GM10248 (cell line): ENCODE data around the gene AGO3.
"Not testable (repeated sequence)": the region's sequence is repeated elsewhere in the genome, so short reads cannot be mapped to it uniquely, and the experiment has no call there.

Source experiments
- CTCF ChIA-PET: fragments of 300-600 bp; sonication (Branson Sonifier 250); formaldehyde crosslinking; extraction: SDS; loops from one replicate; lab custom pipeline; 2021; ENCODE audit warnings: antibody characterized with exemption; lab: Yijun Ruan, JAX
- POLR2A ChIA-PET: fragments of 350-650 bp; sonication (Branson Sonifier 250); formaldehyde crosslinking; extraction: SDS; loops from one replicate; lab custom pipeline; 2020; ENCODE audit warnings: antibody characterized with exemption; lab: Yijun Ruan, JAX
- DNase-seq: peaks from one replicate; pipeline ENCODE4 v3.0.0; 2012; ENCODE audit errors: extremely low spot score
- CTCF ChIP-seq: IDR thresholded peaks from 2 replicates; pipeline ENCODE4 v1.5.1; 2012; ENCODE audit warnings: mild to moderate bottlenecking, low read depth; ENCODE audit errors: extremely low read depth, missing control alignments, control extremely low read depth

AGO3 gene

GRCh38 chr1:35968396-35968795, 37.5 kb downstream of the AGO3 start:
- TF ChIP-seq CTCF = no peak
- ChIA-PET POLR2A (no interaction called here), CTCF (no interaction called here)
- no peak for DNase-seq

GRCh38 chr1:35971601-35972000, 40.7 kb downstream of the AGO3 start:
- CTCF ChIA-PET = no interaction called here
- no peak for TF ChIP-seq CTCF
- DNase-seq = no peak
- POLR2A ChIA-PET = no interaction called here

GRCh38 chr1:35972631-35973030, 41.7 kb downstream of the AGO3 start:
- POLR2A ChIA-PET, CTCF ChIA-PET, DNase-seq: not testable (repeated sequence)

- POLR2A ChIA-PET = no interaction called here
Measured at GRCh38 chr1:35980090-35980489, 49.2 kb downstream of the AGO3 start.

GRCh38 chr1:35988237-35988636, 57.3 kb downstream of the AGO3 start:
- ChIA-PET POLR2A (no interaction called here), CTCF (no interaction called here)
- no peak for TF ChIP-seq CTCF
- no peak for DNase-seq

More at GRCh38 chr1:35980090-35980489, 49.2 kb downstream of the AGO3 start:
- CTCF ChIA-PET = no interaction called here
- DNase-seq = no peak
- TF ChIP-seq CTCF = no peak

- ChIA-PET CTCF (no interaction called here), POLR2A (no interaction called here)
- DNase-seq = no peak
- TF ChIP-seq CTCF = no peak
Measured at GRCh38 chr1:36006941-36007500, 76.1 kb downstream of the AGO3 start.

- POLR2A ChIA-PET = no interaction called here
- CTCF ChIA-PET = no interaction called here
Measured at GRCh38 chr1:36007741-36008140, 76.8 kb downstream of the AGO3 start.

More at GRCh38 chr1:36007741-36008140, 76.8 kb downstream of the AGO3 start:
- TF ChIP-seq CTCF = no peak
- no peak for DNase-seq
